GM18507 (cell line): Measurements from ENCODE around the gene ATP9A.
A peak's percentile ranks its signal among the peaks of the same experiment; 100 is the strongest.

Source experiments
- DNase-seq: peaks from one replicate; pipeline ENCODE4 v3.0.0; 2011; ENCODE audit warnings: low read depth; ENCODE audit not compliant: insufficient read length; ENCODE audit errors: extremely low spot score
- FAIRE-seq: peaks from 2 replicates; lab custom pipeline; 2011; peaks lifted over from hg19 to GRCh38; lab: Jason Lieb, UNC

Gene ATP9A

DNA sequence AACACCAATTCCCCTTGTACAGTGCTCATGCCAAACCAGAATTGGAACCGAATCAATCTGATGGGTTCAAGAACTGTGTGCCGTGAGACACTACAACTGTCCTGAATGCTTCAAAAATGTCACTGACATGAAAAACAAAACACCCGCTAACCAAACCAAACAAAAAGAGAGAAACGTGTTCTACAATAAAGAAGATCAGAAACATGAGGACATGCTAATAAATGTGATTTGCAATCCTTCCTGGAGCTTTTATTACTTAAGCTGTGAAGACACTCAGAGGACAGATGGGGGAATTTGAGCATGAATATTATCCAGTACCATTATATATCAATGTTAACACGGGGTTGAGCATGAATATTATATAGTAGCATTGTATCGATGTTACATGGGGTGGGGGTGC is 153.5 kb downstream of the ATP9A start:
- DNase-seq (no peak), FAIRE-seq (no peak)

- DNase-seq (no peak), FAIRE-seq (no peak)
These were observed 154.6 kb downstream of the ATP9A start for GRCh38 chr20:51613580-51613979.

GRCh38 chr20:51612896-51613295 is 155.3 kb downstream of the ATP9A start:
- FAIRE-seq (no peak), DNase-seq (no peak)

DNA sequence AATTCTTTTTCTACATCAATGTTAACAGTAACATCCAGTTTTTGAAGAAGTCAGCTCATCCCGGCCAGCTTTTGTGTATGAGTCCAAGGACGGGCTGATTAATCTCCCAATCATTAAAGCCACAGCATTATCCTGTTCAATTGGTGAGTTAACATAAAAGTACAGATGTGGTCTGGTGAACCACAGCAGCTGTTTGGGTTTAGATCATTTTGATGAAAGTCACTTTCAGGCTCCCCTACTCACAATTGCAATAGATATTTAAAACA is 156.6 kb downstream of the ATP9A start:
- FAIRE-seq: no peak
- DNase-seq: no peak

- no peak for DNase-seq
- no peak for FAIRE-seq
These were observed 157.2 kb downstream of the ATP9A start for GRCh38 chr20:51610761-51611624.

GRCh38 chr20:51610111-51610510 is 158.1 kb downstream of the ATP9A start:
- FAIRE-seq (no peak), DNase-seq (no peak)

- FAIRE-seq (no peak), DNase-seq (no peak)
These were observed 158.9 kb downstream of the ATP9A start for GRCh38 chr20:51609251-51609650.

DNA sequence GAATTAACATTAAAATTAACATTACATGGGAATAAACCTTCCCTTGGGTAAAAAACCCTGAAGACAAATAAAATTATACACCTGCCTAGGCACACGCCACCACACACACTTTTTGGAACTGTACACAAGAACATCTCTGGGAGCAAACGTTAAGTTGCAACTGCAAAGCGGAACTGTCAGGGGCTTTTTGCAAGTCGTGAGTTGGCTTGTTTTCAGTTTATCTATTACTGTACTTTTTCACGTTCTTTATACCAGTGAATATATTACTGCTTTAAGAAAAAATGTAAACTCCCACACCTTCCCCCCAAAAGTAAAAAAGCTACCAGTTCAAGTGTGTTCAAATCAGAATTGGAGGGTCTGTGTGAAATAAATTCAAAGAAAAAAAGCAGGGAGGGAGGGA is 160.1 kb downstream of the ATP9A start:
- FAIRE-seq (no peak), DNase-seq (no peak)

- FAIRE-seq (no peak), DNase-seq (no peak)
These were observed 161.0 kb downstream of the ATP9A start for GRCh38 chr20:51607170-51607569.

DNA sequence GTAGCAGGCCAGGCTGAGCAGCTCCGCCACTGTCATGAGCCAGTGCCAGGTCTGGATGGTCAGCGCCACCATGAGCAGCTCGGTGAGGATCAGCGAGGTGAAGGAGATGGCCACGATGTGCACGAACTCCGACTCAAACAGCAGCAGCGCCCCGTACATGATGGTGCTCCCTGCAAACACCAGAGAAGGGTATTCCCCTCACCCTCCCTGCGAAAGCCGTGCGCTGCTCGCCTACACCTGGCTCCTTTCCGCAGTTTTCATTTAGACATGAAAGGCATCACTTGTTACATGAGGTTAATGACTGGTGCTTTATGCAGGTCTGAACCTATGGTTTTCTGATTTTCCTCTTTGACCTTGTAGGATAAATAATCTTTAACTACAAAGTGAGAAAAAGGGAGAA is 163.3 kb downstream of the ATP9A start:
- no peak for DNase-seq
- no peak for FAIRE-seq

DNA sequence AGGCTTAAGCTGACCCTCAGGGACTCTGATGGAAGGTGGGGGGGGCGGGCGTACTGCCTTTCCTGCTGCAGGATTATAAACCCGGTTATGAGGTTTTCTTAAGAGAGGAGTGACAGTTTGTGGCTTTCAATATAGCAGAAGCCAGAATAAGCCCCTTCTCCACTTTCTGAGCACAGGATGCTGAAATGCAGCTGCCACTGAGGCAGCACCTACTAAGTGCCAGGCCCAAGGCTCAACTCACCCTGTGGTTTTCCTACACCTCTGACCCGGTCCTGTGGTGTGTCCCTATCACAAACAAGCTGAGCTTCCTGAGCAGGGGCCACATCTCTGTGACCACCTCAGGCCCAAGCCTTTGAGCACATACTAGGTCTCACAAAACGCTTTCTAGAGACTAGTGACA is 166.1 kb downstream of the ATP9A start:
- no peak for DNase-seq
- FAIRE-seq: no peak

- FAIRE-seq: no peak
These were observed 167.2 kb downstream of the ATP9A start for GRCh38 chr20:51600950-51601349.

GRCh38 chr20:51600016-51600420 is 168.2 kb downstream of the ATP9A start:
- FAIRE-seq: no peak

More at GRCh38 chr20:51600950-51601349, 167.2 kb downstream of the ATP9A start:
- no peak for DNase-seq

DNA sequence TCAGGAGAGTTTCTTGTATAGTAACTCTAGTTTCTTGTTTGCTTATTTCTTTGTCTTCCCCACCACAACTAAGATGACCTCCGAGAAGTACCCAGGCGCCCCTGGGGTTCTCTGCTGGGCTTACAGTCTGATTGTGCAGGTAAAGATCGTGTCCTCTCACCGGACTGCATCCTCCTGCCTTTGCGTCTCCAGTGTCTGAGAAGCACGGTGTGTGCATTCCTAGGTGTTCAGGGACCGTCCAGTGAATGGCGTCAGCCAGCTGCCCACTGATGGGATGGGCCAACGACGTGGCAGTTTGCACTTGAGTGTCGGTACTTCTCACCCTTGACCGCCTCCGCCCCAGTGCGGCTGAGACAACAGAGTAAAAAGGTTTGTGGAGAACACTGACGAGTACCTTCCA is 169.6 kb downstream of the ATP9A start:
- DNase-seq (no peak), FAIRE-seq (no peak)

More at GRCh38 chr20:51600016-51600420, 168.2 kb downstream of the ATP9A start:
- DNase-seq: no peak

- DNase-seq: no peak
- FAIRE-seq: no peak
These were observed 170.6 kb downstream of the ATP9A start for GRCh38 chr20:51597389-51598231.

DNA sequence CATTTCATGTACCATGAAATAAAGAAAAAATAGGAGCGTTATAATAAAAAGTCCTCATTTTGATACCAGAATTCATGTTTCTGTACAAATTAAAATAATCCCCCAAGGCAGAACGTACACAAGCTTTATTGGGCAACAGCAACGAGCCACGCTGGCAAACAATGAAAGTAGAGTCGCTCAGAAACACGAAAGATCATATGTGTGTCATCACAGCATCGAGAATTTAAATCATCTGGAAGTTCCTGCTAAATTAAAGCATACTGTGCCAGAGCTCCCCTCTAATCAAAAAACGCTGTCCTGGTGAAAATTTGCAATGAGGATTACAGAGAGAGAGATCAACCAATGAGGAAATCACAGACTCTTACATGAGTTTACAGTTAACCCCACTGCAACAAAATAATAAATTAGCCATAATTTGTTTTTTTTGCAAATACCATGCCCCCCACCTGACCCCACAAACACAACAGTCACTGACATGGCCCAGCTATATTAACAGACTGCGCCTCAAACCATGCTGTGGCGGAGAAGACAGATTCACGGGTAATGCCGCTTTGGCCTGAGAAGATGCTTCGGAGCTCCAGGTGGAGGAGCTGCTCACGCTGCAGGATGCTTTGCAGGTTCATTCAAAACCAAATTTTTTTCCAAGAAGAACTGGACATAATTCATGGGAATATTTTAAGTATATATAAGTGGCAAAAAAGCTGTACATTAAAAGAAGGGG is 171.4 kb downstream of the ATP9A start:
- FAIRE-seq (no peak), DNase-seq (no peak)

- FAIRE-seq (no peak), DNase-seq (no peak)
These were observed 172.4 kb downstream of the ATP9A start for GRCh38 chr20:51595744-51596143.

- DNase-seq (peak; percentile 73), FAIRE-seq (peak; percentile 91)
These were observed 173.1 kb downstream of the ATP9A start for GRCh38 chr20:51595058-51595532.

DNA sequence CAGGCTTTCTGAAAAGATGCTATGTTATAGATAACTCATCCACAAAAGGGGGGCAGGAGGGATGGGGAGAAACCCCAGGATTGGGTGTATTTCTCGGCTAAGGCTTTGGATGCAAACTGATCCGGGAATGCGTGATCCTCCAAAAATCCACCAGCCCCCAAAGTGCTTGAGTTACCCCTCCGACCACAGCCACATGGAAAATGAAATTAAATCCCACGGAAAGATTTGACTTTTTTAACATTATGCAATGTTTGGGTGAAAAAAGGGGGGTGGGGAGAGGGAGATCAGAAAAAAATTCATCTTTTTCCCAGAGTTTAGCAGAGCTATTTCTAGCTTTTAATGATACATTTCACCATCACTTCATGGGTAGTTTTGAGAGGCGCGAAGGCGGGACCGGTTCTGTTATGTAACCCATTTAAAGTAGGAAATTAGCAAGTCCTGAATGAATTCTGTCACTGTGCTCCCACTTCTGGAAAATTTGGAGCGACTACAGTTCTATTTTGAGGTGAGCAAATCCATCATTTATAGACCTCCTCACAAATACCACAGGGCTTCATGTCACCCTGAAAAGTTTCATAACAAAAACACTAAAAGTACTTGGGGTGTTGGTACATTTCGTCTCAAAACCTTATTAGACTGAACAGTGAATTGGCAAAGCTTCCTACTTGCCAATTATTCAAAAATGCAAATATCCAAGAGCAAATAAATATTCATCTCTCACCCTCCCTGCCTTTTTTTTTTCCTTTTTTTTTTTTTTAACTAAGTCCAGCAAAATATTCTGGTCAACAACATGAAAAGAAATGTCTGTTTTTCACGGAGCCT is 173.7 kb downstream of the ATP9A start:
- DNase-seq: no peak
- no peak for FAIRE-seq
